Activated naive CD8-positive, alpha-beta T cell treated with anti-CD3 and anti-CD28 coated beads for 36 hours (primary cell): Measurements from ENCODE around the gene PPP3R2. TPM values are rescaled to one million over a fixed set of nuclear protein-coding genes. Genes with fewer than 3 reads are reported as not detected.

Source experiments
- DNase-seq: peaks from one replicate; pipeline ENCODE4 v3.0.0; 2021
- H3K27ac Mint-ChIP-seq: one replicate; pipeline ENCODE4 v1.8.0; 2022; ENCODE audit warnings: mild to moderate bottlenecking, moderate library complexity, mixed read lengths
- H3K27me3 Mint-ChIP-seq: one replicate; pipeline ENCODE4 v1.8.0; 2022; ENCODE audit warnings: mild to moderate bottlenecking, mixed read lengths
- H3K36me3 Mint-ChIP-seq: one replicate; pipeline ENCODE4 v1.8.0; 2021; ENCODE audit warnings: mild to moderate bottlenecking, mixed read lengths
- H3K4me1 Mint-ChIP-seq: one replicate; pipeline ENCODE4 v1.8.0; 2021; ENCODE audit warnings: mixed read lengths
- H3K4me3 Mint-ChIP-seq: one replicate; pipeline ENCODE4 v1.8.0; 2022; ENCODE audit warnings: mild to moderate bottlenecking, moderate library complexity, mixed read lengths
- H3K9me3 Mint-ChIP-seq: one replicate; pipeline ENCODE4 v1.8.0; 2022; ENCODE audit warnings: mixed read lengths
- total RNA-seq, 2 experiments: library from RNA; stranded (reverse); gene quantifications; one replicate each; pipeline ENCODE4 v1.2.3, GENCODE V29; 2021

Gene PPP3R2, protein sequence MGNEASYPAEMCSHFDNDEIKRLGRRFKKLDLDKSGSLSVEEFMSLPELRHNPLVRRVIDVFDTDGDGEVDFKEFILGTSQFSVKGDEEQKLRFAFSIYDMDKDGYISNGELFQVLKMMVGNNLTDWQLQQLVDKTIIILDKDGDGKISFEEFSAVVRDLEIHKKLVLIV
- not detected for total RNA-seq

- no peaks in the 10 kb centered on the region for H3K4me1 Mint-ChIP-seq
- H3K27me3 Mint-ChIP-seq = peaks cover 3% of the 10 kb centered on the region
- no peak within 1 kb of the TSS for H3K27ac Mint-ChIP-seq
- H3K36me3 Mint-ChIP-seq = no peaks in the 10 kb centered on the region
- no peaks in the 10 kb centered on the region for H3K9me3 Mint-ChIP-seq
- DNase-seq = no peak
- H3K4me3 Mint-ChIP-seq = no peak within 1 kb of the TSS
These were observed at the start of gene PPP3R2 for GRCh38 chr9:101594796-101595195. Gene PPP3R2, minus strand, starts transcription at chr9:101594969. Its CDS starts 48 bp downstream, at chr9:101594921.

GRCh38 chr9:101639785-101640665 lies 45.3 kb upstream of the PPP3R2 start:
- H3K4me3 Mint-ChIP-seq = no peak overlapping the region

DNA sequence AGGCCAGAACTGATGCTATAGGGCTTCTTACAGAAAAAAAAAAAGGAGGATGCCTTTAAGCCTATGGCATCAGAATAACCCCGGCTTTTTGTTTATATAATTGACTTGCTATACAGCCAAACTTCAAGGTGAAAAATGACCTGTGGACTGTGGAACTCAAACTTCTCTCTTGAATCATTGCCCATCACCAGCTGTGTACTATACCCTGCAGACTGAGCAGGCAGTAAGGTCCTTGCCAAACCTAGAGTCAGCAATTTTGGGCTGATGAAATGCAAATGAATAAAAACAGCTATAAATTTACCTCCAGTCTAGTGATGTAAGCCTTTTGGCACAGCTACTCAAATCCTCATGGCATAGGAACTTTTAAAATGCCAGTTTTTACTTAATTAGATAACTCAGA lies 44.5 kb upstream of the PPP3R2 start:
- no peak for DNase-seq
- Mint-ChIP-seq H3K4me3 (no peak overlapping the region), H3K27ac (no peak overlapping the region), H3K36me3 (no peaks in the 10 kb centered on the region), H3K9me3 (peaks cover 1% of the 10 kb centered on the region), H3K27me3 (no peaks in the 10 kb centered on the region), H3K4me1 (no peaks in the 10 kb centered on the region)

More at GRCh38 chr9:101639785-101640665, 45.3 kb upstream of the PPP3R2 start:
- peaks cover 1% of the 10 kb centered on the region for H3K9me3 Mint-ChIP-seq
- no peaks in the 10 kb centered on the region for H3K27me3 Mint-ChIP-seq
- H3K36me3 Mint-ChIP-seq = no peaks in the 10 kb centered on the region
- DNase-seq = no peak
- no peaks in the 10 kb centered on the region for H3K4me1 Mint-ChIP-seq
- H3K27ac Mint-ChIP-seq = no peak overlapping the region

DNA sequence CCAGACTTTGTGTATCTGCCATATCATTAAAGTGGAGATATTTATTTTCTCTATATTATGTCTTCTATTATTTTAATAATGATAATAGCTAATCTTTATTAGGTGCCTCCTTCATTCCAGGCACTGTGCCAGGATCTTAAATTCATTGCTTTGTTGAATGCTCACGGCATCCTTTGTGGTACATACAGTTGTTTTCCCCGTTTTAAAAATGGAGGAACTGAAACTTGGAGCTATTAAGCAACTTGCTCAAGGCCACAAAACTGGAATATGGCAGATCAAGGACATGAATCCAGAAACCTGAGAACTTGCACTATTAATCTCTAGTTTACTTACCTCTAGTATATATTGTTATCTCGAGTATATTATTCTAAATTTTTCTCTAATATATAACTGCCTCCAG lies 41.5 kb upstream of the PPP3R2 start:
- Mint-ChIP-seq H3K27me3 (no peaks in the 10 kb centered on the region), H3K4me3 (no peak overlapping the region), H3K9me3 (no peaks in the 10 kb centered on the region), H3K4me1 (no peaks in the 10 kb centered on the region), H3K36me3 (no peaks in the 10 kb centered on the region), H3K27ac (no peak overlapping the region)
- DNase-seq = no peak

DNA sequence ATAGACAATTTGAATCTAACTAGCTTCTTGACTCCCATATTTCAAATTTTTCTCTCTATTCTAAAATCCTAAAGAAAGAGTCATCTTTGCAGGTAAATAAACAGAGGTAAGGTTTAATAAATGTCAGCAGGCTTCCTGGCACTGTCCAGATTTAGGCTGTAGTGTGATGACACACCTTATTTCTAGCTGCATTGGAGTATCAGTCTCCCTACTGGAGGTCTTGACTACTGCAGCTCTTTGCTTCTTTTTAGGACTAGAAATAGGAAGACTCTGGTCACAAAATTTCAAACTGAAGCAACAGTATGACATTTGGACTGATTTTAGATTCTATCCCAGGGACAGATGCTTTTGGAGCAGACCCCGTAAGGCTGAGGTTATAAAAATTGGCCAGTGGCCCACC lies 40.7 kb upstream of the PPP3R2 start:
- no peaks in the 10 kb centered on the region for H3K4me1 Mint-ChIP-seq
- no peak for DNase-seq
- H3K27ac Mint-ChIP-seq = no peak overlapping the region
- no peak overlapping the region for H3K4me3 Mint-ChIP-seq
- H3K36me3 Mint-ChIP-seq = no peaks in the 10 kb centered on the region
- H3K9me3 Mint-ChIP-seq = no peaks in the 10 kb centered on the region
- no peaks in the 10 kb centered on the region for H3K27me3 Mint-ChIP-seq

- Mint-ChIP-seq H3K27ac (no peak overlapping the region), H3K4me3 (no peak overlapping the region), H3K4me1 (no peaks in the 10 kb centered on the region), H3K9me3 (no peaks in the 10 kb centered on the region), H3K27me3 (no peaks in the 10 kb centered on the region), H3K36me3 (no peaks in the 10 kb centered on the region)
- no peak for DNase-seq
These were observed 40.1 kb upstream of the PPP3R2 start for GRCh38 chr9:101634741-101635409.

- H3K4me3 Mint-ChIP-seq = no peak overlapping the region
- H3K27me3 Mint-ChIP-seq = no peaks in the 10 kb centered on the region
- no peaks in the 10 kb centered on the region for H3K9me3 Mint-ChIP-seq
- DNase-seq = no peak
- H3K4me1 Mint-ChIP-seq = no peaks in the 10 kb centered on the region
- no peaks in the 10 kb centered on the region for H3K36me3 Mint-ChIP-seq
- H3K27ac Mint-ChIP-seq = no peak overlapping the region
These were observed 37.8 kb upstream of the PPP3R2 start for GRCh38 chr9:101632611-101633010.

GRCh38 chr9:101631892-101632291 lies 37.1 kb upstream of the PPP3R2 start:
- no peaks in the 10 kb centered on the region for H3K4me1 Mint-ChIP-seq
- no peak for DNase-seq
- H3K9me3 Mint-ChIP-seq = no peaks in the 10 kb centered on the region
- H3K27ac Mint-ChIP-seq = no peak overlapping the region
- H3K27me3 Mint-ChIP-seq = no peaks in the 10 kb centered on the region
- no peak overlapping the region for H3K4me3 Mint-ChIP-seq
- no peaks in the 10 kb centered on the region for H3K36me3 Mint-ChIP-seq

DNA sequence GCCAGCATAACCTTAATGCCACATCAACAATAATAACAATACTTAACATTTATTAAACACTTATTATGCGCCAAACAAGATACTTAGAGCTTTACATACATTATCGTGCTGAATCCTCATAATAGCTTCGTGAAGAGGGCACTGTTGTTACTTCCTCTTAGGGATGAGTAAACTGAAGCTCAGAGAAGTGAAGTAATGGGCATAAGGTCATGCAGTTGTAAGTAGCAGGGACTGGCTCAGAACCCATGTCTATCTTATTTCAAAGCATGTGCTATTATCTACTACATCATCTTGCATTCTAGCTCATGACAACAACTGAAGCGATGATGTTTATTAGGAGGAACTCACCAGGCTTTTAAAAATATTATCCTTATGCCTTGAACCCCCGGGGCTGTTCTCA lies 34.9 kb upstream of the PPP3R2 start:
- no peak overlapping the region for H3K27ac Mint-ChIP-seq
- no peak for DNase-seq
- H3K9me3 Mint-ChIP-seq = no peaks in the 10 kb centered on the region
- peaks cover 5% of the 10 kb centered on the region for H3K4me1 Mint-ChIP-seq
- no peaks in the 10 kb centered on the region for H3K36me3 Mint-ChIP-seq
- H3K4me3 Mint-ChIP-seq = no peak overlapping the region
- no peaks in the 10 kb centered on the region for H3K27me3 Mint-ChIP-seq

DNA sequence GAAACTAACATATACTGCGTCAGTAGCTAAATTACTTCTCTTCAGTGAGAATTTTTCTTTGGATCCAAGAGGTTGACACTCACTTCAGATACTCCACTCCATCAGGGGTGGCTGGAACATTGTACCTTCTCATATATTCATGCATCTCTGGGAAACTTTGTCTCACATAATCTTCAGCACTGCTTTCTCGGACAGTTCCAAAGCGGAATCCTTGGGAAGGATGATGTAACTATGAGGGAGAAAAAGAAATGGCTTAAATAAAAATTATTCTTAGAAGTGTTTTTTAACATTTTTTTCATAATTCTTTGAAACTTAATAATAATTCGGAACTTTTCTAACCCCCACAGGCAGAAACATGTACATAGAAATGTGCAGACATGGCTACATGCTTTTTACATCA lies 33.4 kb upstream of the PPP3R2 start:
- Mint-ChIP-seq H3K27ac (no peak overlapping the region), H3K4me3 (no peak overlapping the region), H3K9me3 (no peaks in the 10 kb centered on the region)

GRCh38 chr9:101626295-101626694 lies 31.5 kb upstream of the PPP3R2 start:
- no peak for DNase-seq
- no peaks in the 10 kb centered on the region for H3K27me3 Mint-ChIP-seq
- H3K36me3 Mint-ChIP-seq = no peaks in the 10 kb centered on the region

More for the DNA sequence above, 33.4 kb upstream of the PPP3R2 start:
- Mint-ChIP-seq H3K36me3 (no peaks in the 10 kb centered on the region), H3K27me3 (no peaks in the 10 kb centered on the region), H3K4me1 (peaks cover 5% of the 10 kb centered on the region)
- DNase-seq = no peak

DNA sequence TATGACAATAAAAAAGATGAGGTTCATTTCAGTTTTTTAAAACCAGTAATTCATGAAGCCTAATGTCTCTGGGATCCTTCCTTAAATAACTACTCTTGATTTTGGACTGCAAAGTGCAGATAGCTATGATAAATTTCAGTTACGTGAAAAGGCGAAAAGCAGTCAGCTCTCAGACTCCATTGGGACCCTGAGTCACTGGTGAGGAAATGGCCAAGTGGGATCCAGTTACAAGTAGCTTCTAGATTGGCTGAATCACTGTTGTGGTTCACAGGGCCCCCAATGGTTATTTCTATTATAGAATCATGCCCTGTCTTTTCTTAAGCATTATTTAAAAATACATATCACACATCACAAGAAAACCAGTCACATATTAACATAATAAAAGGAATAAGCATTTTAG lies 31.1 kb upstream of the PPP3R2 start:
- DNase-seq = no peak

More at GRCh38 chr9:101626295-101626694, 31.5 kb upstream of the PPP3R2 start:
- Mint-ChIP-seq H3K27ac (no peak overlapping the region), H3K4me3 (no peak overlapping the region), H3K4me1 (peaks cover 5% of the 10 kb centered on the region), H3K9me3 (no peaks in the 10 kb centered on the region)

DNA sequence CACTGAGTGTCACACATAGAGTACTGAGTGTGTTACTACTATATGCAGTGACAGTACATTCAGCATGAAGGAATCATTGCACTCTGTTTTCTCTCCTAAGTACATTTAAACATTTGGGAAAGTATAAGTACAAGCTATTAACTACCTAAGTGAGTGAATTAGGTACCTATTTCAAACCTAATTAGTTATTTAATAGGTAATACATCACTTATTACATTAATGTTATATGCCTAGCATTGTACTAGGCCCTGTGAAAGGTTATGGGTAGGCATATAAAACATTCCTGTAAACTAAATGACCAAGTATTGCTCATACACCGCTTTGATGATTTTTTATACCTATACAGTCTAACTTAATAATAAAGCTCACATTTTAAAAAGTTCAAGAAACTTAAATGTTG lies 25.7 kb upstream of the PPP3R2 start:
- Mint-ChIP-seq H3K27ac (no peak overlapping the region), H3K27me3 (no peaks in the 10 kb centered on the region), H3K4me1 (no peaks in the 10 kb centered on the region), H3K4me3 (no peak overlapping the region), H3K36me3 (no peaks in the 10 kb centered on the region), H3K9me3 (no peaks in the 10 kb centered on the region)
- DNase-seq = no peak

More for the DNA sequence above, 31.1 kb upstream of the PPP3R2 start:
- Mint-ChIP-seq H3K4me1 (peaks cover 5% of the 10 kb centered on the region), H3K27me3 (no peaks in the 10 kb centered on the region), H3K4me3 (no peak overlapping the region), H3K36me3 (no peaks in the 10 kb centered on the region), H3K27ac (no peak overlapping the region), H3K9me3 (no peaks in the 10 kb centered on the region)

DNA sequence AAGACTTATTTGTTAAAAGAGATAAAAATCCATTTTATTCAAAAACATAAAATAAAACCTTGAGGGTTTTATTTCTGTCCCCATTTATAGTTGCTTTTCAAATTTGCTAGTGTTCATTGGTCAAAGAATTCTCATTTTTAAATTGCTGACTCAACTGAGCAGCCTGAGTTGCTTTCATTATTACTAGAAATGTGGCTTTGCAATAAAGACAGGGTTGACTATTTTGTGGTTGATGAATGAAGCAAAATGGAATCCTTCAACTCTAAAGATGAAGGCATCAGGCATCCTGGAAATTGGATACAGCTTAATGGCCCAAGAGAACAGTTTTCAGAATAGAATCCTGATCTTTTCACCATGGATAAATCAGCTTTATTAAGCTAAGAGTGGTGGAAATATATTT lies 23.9 kb upstream of the PPP3R2 start:
- H3K4me3 Mint-ChIP-seq = no peak overlapping the region
- DNase-seq = no peak
- H3K4me1 Mint-ChIP-seq = no peaks in the 10 kb centered on the region
- no peaks in the 10 kb centered on the region for H3K36me3 Mint-ChIP-seq
- H3K9me3 Mint-ChIP-seq = no peaks in the 10 kb centered on the region
- H3K27me3 Mint-ChIP-seq = no peaks in the 10 kb centered on the region
- H3K27ac Mint-ChIP-seq = no peak overlapping the region

DNA sequence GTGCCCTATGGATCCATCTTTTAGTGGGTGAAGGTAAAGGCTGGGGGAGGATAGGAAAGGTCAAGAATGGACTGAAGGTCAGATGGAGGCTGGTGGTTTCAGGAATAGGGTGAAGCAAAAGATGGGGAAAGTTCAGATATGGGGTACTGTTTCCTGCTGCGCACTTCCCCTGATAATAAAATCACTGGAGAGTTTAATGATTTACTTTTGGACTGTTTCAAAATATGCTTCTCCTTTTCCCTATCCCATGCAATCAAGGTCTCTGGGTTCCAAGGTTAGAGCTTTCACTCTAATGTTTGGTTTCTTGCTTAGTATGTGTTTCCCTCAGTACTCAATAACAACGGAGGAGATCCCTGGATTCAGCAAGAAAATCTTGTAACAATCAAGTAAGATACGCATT lies 10.8 kb upstream of the PPP3R2 start:
- DNase-seq = no peak
- Mint-ChIP-seq H3K4me3 (no peak overlapping the region), H3K27me3 (peaks cover 10% of the 10 kb centered on the region), H3K9me3 (no peaks in the 10 kb centered on the region), H3K4me1 (no peaks in the 10 kb centered on the region), H3K27ac (no peak overlapping the region), H3K36me3 (no peaks in the 10 kb centered on the region)
